IPS-15b (cell line): ENCODE measurements around the gene PDPK1.
A peak's percentile ranks its signal among the peaks of the same experiment; 100 is the strongest.

ENCODE experiments used
- H3K27me3 ChIP-seq: one replicate; pipeline ENCODE4 v1.6.1; 2013; ENCODE audit warnings: low read length; ENCODE audit not compliant: control insufficient read depth, insufficient read depth
- H3K36me3 ChIP-seq: one replicate; pipeline ENCODE4 v1.6.1; 2013; ENCODE audit warnings: low read length; ENCODE audit not compliant: control insufficient read depth, insufficient read depth
- H3K4me1 ChIP-seq: one replicate; pipeline ENCODE4 v1.6.1; 2013; ENCODE audit warnings: mild to moderate bottlenecking, low read length; ENCODE audit not compliant: control insufficient read depth, insufficient read depth
- H3K4me3 ChIP-seq: one replicate; pipeline ENCODE4 v1.5.1; 2013; ENCODE audit warnings: low read depth, low read length
- H3K9ac ChIP-seq: one replicate; pipeline ENCODE4 v1.6.1; 2013; ENCODE audit warnings: low read depth, mild to moderate bottlenecking, low read length
- H3K9me3 ChIP-seq: one replicate; pipeline ENCODE4 v1.6.1; 2013; ENCODE audit warnings: mild to moderate bottlenecking, low read length; ENCODE audit not compliant: control insufficient read depth, insufficient read depth

Gene PDPK1

GRCh38 chr16:2498531-2499253 is 39.1 kb upstream of the PDPK1 start:
- Histone ChIP-seq H3K36me3 (peaks cover 27% of the 10 kb centered on the region), H3K9ac (no peak overlapping the region), H3K9me3 (no peaks in the 10 kb centered on the region), H3K4me1 (peaks cover 8% of the 10 kb centered on the region), H3K27me3 (no peaks in the 10 kb centered on the region), H3K4me3 (no peak overlapping the region)

GRCh38 chr16:2499454-2499853 is 38.4 kb upstream of the PDPK1 start:
- Histone ChIP-seq H3K4me1 (peaks cover 8% of the 10 kb centered on the region), H3K9ac (no peak overlapping the region), H3K4me3 (no peak overlapping the region), H3K27me3 (no peaks in the 10 kb centered on the region), H3K36me3 (peaks cover 27% of the 10 kb centered on the region), H3K9me3 (no peaks in the 10 kb centered on the region)

GRCh38 chr16:2499890-2500429 is 37.9 kb upstream of the PDPK1 start:
- H3K4me3 ChIP-seq = no peak overlapping the region
- H3K36me3 ChIP-seq = peaks cover 27% of the 10 kb centered on the region
- H3K4me1 ChIP-seq = peaks cover 8% of the 10 kb centered on the region
- H3K9ac ChIP-seq = no peak overlapping the region
- no peaks in the 10 kb centered on the region for H3K9me3 ChIP-seq
- H3K27me3 ChIP-seq = no peaks in the 10 kb centered on the region

GRCh38 chr16:2500430-2500917 is 37.3 kb upstream of the PDPK1 start:
- no peaks in the 10 kb centered on the region for H3K9me3 ChIP-seq
- H3K4me3 ChIP-seq = peak overlapping the region; percentile 49
- no peaks in the 10 kb centered on the region for H3K27me3 ChIP-seq
- H3K36me3 ChIP-seq = peaks cover 27% of the 10 kb centered on the region
- peaks cover 8% of the 10 kb centered on the region for H3K4me1 ChIP-seq
- no peak overlapping the region for H3K9ac ChIP-seq

GRCh38 chr16:2500918-2501750 is 36.7 kb upstream of the PDPK1 start:
- H3K27me3 ChIP-seq = no peaks in the 10 kb centered on the region
- H3K9ac ChIP-seq = peak overlapping the region; percentile 79
- peaks cover 25% of the 10 kb centered on the region for H3K36me3 ChIP-seq
- peaks cover 8% of the 10 kb centered on the region for H3K4me1 ChIP-seq
- no peaks in the 10 kb centered on the region for H3K9me3 ChIP-seq
- H3K4me3 ChIP-seq = peak overlapping the region; percentile 49

- Histone ChIP-seq H3K4me3 (peak overlapping the region; percentile 22), H3K27me3 (no peaks in the 10 kb centered on the region), H3K9ac (peak overlapping the region; percentile 54), H3K36me3 (peaks cover 15% of the 10 kb centered on the region), H3K9me3 (no peaks in the 10 kb centered on the region), H3K4me1 (peaks cover 8% of the 10 kb centered on the region)
These were observed 35.6 kb upstream of the PDPK1 start for GRCh38 chr16:2501946-2502895.

- Histone ChIP-seq H3K9ac (no peak overlapping the region), H3K9me3 (no peaks in the 10 kb centered on the region), H3K4me3 (no peak overlapping the region), H3K36me3 (no peaks in the 10 kb centered on the region), H3K4me1 (peaks cover 8% of the 10 kb centered on the region), H3K27me3 (no peaks in the 10 kb centered on the region)
These were observed 32.1 kb upstream of the PDPK1 start for GRCh38 chr16:2505695-2506094.

GRCh38 chr16:2507052-2507659 is 30.7 kb upstream of the PDPK1 start:
- no peaks in the 10 kb centered on the region for H3K36me3 ChIP-seq
- no peak overlapping the region for H3K9ac ChIP-seq
- no peaks in the 10 kb centered on the region for H3K27me3 ChIP-seq
- H3K4me1 ChIP-seq = no peaks in the 10 kb centered on the region
- H3K4me3 ChIP-seq = no peak overlapping the region
- H3K9me3 ChIP-seq = no peaks in the 10 kb centered on the region

- Histone ChIP-seq H3K4me1 (peaks cover under 1% of the 10 kb centered on the region), H3K4me3 (no peak overlapping the region)
These were observed 30.2 kb upstream of the PDPK1 start for GRCh38 chr16:2507665-2508064.

GRCh38 chr16:2508722-2509400 is 29.0 kb upstream of the PDPK1 start:
- Histone ChIP-seq H3K9me3 (no peaks in the 10 kb centered on the region), H3K36me3 (no peaks in the 10 kb centered on the region), H3K4me1 (peaks cover 6% of the 10 kb centered on the region), H3K4me3 (no peak overlapping the region), H3K9ac (no peak overlapping the region), H3K27me3 (no peaks in the 10 kb centered on the region)

More at GRCh38 chr16:2507665-2508064, 30.2 kb upstream of the PDPK1 start:
- Histone ChIP-seq H3K36me3 (no peaks in the 10 kb centered on the region), H3K9me3 (no peaks in the 10 kb centered on the region), H3K27me3 (no peaks in the 10 kb centered on the region), H3K9ac (no peak overlapping the region)
